CD4-positive, alpha-beta T cell treated with Interferon gamma for 1 hour (primary cell): Measurements from ENCODE around the gene DIP2C.
"Not testable (repeated sequence)": the region's sequence is repeated elsewhere in the genome, so short reads cannot be mapped to it uniquely, and the experiment has no call there.

Experiments used
- DNase-seq: peaks from one replicate; pipeline ENCODE4 v3.0.0-alpha.2; 2020

DIP2C gene

DNA sequence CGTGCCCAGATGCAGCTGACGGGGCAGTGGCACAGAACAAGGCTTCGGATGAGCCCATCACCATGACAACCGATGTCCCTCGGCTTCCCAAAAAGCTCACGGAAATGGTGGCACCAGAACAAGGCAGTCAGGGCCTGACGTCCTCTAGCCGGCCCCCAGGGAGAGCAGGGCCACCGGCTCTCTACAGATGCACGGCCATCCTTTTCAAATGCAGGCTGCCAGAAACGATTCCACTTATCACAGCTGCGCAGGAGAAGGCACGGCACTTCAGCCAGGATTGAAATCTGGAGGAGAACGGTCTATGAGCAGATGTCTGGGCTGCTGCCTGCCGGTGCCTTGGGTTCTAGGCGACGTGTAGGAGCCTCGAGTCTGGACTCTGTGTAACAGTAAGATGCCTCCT, 330.4 kb downstream of the DIP2C start:
- DNase-seq = no peak

DNA sequence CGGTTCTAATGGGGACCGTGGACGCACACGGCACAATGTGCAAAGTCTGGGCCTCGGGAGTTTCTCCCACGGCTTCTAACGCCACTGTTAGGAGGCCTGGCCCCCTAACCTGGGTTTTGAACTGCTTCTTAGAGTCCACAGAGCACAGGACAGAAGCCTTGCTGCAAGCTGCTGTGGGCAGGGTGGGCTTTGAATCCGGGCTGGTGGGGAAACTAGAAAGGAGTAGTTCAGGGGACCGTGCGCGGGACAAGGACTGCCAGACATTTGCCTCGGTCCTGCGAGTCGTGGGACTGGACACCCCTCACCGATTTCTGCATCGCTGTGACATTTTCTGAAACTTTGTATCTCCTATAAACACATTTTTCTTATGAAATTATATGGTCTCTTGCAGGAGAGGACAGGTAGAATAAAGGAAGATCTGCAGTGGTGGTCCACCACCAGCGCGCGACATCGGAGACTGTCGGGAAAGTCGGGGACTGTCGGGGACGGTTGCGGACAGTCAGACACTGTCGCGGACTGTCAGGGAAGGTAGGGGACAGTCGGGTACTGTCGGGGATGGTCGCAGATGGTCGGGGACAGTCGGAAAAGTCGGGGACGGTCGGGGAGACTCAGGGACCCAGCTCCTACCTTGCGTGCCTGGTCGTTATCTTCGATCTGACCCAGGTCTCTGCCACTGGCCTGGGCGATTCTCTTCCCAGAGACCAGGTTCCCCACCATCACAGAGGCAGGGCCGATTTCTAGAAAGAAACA, 332.1 kb downstream of the DIP2C start:
- no peak for DNase-seq

DNA sequence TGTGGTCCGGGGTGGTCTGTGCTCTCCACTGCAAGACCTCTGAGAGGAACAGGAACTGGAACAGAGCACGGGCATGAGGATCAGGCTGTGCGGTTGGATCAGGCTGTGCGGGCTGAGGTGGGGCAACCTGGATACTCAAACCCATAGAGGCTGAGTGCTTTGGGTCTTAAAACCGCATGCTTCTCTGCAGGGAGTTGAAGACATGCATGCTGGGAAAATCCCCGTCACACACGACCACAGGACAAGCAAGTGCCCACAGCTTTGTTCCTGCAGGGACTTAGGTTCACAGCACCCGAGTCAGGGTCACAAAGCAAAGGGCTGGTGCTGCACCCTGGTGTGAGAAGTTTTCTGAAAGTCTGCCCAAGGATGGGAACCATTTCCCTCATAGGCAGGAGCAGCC, 333.0 kb downstream of the DIP2C start:
- DNase-seq = no peak

DNA sequence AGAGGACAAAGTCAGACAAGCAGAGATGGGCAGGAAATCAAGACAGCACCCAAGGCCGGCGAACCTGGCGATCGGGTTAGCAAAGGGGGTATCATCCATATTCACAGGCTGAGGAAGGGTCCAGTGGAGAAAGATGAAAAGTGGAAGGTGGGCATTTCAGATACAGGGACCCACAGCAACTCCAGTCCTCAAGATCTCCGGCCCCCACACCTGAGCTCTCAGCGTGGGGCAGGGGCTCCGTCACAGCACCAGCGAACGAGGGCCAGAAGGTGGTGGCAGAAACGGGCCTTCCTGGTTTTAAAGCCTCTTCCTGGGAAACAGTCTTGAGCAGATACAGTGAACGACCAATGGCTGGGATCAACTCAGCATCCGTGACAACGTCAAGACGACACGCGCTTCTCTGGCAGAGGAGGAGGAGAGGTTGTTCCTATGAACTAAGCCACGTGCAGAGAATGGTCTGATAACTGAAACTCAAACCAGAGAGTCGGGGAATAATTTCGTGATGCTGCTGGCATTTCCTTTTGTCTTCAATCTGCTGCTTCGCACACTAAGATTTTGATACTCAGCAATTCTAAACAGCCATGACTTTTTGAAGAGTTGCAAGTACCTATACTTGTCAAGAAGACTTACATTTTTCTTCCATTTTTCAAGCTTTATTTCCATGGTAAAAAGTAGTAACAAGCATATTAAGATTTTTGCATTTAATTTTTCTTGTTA, 334.4 kb downstream of the DIP2C start:
- DNase-seq = no peak

DNA sequence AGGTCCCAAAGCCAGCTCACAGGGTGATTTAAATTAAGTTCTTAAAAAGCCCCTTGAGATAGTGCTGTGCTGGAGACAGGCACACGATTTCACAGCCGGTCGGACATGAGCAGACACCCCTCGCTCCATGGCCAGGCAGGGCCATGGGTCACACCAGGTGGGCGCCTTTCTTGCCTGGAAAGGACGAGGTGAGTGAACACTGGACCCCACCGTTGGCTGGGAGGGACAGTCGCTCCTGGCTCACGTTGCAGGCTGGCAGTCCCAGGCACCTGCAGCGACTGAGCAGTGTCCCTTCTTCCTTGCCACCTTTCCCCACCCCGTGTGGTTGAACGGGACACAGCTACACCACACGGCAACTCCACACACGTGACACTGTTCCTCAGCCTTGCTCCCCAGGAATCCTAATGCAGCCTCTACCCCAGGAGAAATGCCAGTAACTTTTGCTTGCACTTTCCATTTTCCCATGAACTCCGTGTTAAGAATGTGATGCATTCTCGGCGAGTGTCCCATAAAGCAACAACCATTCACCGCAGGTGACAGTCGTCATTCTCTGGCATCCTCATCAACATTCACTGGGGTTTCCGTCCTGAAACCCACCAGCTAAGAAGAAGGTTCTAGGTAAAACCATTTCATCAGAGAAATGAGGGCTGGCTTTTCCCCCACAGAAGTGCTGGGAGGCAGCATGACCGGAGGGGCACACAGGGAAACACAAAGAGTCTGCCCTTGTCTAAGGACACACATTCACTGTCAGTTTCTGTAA, 336.8 kb downstream of the DIP2C start:
- no peak for DNase-seq

DNA sequence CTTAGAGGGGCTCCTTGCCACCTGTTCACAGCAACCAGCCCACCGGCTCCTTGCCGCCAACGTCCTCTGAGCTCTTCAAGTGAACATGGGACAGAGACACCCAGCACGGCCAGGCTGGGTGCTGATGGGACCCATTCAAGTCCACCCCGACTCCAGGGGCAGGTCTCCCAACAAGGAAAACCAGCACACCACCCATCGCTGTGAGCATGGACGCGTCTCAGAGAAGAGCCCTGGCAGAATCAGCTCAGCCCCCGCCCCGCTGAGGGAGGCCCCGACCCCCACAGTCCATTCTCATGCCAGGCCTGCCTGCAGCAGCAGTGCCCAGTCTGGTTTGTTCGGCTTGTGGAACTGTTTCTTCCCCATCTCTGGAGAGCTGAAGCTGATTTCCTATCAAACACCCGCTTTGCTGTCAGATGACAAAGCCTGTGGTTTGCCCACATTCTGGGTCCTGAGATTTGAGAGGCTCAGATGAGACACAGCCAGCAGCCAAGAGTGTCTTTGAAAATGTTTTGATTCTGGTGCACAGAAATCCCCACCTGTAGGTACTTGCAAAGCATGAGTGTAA, 337.6 kb downstream of the DIP2C start:
- DNase-seq = no peak

DNA sequence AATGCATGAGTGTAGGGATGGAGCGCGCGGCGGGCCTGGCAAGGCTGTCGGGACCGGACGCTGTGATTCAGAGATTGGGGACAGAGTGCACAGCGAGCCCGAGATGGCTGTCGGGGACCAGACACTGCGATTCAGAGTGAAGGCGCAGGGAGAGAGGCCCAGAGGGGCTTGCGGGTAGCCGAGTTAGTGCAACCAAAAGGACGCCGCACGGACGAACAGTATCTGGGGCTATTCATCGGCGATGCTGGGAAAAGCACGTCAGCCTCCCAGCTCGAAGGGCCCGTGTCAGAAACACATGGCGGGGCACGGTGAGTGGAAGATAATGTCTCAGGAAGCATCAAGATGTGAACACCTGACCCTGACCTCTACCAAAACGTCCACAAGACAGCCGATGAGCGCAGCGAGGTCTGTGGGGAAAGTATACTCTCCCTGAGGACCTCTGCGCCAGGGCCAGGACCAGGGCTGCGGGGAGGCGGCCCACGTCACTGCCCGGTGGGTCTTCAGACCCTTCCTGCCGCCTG, 338.4 kb downstream of the DIP2C start:
- no peak for DNase-seq

DNA sequence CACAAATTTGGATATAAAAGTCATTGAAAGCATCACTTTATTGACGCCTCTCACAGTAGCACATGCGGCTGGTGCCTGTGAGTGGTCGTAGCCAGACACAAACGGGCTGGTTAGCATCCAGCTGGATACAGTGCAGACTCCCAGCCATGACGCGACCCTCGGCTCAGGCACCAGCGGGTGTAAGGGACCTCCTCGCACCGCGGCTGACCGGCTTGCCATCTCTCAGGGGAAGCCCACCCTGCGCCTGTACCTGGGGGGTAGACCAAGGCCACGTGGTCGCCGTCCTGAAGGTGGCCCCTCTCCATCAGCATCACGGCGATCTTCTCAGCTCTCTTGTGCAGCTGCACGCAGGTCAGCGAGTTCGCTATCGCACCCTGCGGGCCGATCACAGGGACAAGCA, 340.4 kb downstream of the DIP2C start:
- DNase-seq = no peak

DNA sequence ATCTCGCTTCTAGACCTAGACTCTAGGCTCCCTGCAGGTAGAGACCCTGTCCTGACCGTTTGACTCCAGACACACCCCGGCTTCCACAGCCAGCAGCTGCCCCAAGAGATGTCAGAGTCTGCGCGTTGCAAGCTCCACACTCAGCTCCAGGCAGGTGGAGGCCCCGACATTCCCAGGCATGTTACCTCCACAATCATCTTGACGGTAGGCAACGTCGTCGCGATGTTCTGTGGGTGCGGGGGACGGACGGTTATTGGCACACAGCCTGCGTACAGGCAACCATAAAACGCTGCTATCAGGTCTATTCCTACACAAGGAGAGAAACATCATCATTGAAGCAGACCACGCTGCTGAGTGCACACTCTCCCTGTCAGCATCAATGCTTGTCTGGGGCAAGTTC, 341.0 kb downstream of the DIP2C start:
- DNase-seq = no peak

DNA sequence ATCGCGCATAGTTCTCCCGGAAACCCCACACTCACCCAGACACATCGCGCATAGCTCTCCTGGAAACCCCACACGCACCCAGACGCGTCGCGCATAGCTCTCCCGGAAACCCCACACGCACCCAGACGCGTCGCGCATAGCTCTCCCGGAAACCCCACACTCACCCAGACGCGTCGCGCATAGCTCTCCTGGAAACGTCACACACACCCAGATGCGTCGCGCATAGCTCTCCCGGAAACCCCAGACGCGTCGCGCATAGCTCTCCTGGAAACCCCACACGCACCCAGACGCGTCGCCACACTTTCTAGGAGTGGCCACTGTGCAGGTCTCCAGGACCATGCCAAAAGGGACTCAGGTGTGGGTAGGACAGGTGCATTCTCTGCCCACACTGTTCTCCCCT, 341.7 kb downstream of the DIP2C start:
- not testable (repeated sequence) for DNase-seq

DNA sequence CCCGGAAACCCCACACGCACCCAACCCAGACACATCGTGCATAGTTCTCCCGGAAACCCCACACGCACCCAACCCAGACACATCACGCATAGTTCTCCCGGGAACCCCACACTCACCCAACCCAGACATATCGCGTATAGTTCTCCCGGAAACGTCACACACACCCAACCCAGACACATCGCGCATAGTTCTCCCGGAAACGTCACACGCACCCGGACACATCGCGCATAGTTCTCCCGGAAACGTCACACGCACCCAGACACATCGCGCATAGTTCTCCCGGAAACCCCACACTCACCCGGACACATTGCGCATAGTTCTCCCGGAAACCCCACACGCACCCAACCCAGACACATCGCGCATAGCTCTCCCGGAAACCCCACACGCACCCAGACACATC, 342.3 kb downstream of the DIP2C start:
- DNase-seq = not testable (repeated sequence)

DNA sequence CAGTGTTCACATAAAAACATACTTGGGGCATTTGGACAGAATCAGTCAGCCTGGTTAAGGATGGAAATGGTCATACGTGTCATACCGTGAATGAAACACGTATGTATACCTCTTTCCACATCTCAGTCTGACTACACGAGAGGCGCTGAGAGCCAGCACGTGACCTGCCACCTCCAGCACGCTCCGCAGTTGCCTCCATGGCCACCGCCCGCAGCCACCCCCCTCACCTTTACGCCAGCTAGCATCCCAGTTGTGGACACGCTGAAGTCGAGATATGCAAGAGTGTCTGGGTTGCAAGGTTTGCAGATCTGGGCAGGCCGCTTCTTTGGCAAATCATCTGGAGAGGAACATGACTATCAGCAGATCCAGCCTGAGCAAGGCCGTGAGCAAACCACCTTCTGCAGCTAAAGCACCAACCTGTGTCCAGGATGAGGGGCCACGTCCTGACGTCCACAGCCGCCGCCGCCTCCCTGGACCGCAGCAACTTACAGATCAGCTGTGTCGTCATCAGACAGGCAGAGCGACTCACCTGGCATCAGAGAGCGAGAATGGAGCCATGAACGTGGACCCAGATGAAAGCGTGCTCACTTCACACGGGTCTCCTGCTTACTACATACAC, 344.8 kb downstream of the DIP2C start:
- DNase-seq = no peak

DNA sequence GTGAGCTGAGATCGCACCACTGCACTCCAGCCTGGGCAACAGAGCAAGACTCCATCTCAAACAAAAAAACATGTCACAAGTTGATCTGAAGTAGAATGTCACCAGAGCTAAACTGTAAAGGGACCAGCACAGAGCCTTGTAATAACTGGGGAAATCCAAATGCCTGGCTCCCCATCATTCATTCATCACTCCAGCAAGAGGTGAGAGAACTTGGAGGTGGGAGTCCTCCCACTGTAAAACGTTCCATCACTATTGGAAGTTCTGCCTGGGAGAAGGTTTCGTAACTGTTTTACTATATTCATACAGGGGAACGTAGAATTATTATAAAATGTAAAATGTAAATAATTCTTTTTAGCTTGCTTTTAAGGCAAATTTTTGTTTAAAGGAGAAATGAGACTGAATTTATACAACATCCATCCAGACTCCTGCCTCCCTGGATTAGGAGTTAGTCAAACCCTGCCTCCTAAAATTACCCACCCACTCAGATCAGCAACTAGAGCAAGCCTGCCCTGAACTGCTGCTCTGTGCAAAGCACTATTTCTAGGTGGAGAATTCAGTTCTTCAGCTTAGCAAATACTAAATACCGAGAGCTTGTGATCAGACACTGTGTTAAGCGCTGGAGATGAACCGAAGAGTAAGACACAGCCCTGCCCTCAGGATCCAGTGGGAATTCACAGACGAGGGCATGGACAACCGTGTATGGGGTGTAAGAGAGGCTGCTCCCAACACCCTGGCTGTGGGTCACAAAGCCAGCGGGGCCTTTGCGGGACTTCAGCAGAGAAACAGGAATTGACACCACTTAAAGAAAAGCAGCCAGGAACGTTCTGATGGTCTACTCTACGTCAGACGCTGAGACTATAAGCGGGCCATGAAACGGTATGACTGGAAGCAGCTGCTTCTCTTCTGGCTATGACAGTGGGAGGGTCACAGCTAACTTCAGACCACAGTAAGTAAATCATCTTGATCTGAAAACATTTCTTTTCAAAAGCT, 345.9 kb downstream of the DIP2C start:
- no peak for DNase-seq

DNA sequence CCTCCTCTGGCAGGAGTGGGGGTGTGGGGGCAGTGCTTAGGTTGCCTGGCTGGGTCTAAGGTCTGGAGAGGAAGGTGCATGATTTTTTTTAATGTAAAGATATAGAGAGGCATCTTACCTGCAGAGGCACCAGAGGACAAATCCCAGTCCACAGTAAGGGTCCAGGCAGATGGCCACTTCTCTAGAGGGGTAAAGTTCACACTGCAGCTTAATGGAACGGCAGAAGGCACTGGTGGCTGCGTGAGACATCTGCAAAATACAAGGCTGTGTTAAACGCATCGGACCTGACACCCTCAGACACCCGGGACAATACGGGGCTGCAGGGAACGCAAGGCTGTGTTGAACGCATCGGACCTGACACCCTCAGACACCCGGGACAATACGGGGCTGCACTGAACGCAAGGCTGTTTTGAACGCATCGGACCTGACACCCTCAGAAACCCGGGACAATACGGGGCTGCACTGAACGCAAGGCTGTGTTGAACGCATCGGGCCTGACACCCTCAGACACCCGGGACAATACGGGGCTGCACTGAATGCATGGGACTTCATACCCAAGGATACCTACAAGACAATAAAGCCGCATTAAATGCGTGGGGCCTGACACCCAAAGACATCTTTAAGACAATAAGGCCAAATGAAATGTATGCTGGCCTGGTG, 348.3 kb downstream of the DIP2C start:
- no peak for DNase-seq

DNA sequence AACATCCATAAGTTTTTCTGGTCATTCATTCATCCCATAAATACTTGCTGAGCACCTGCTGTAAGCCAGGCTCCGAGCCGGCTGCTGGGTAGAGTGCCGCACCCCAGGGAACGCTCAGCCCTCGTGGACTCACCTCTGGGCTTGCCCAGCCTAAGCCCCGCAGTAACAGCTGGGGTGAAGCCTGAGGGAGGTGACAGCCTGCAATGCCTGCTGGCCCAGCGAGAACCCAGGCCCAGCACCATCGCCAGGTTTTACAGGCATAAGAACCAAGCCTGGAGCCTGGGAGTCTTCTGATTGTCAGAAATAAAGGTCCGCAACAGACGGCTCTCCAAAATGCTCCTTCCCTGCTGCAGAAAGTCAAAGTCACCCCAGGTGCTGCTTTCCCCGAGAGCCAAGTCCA, 348.8 kb downstream of the DIP2C start:
- DNase-seq = no peak

DNA sequence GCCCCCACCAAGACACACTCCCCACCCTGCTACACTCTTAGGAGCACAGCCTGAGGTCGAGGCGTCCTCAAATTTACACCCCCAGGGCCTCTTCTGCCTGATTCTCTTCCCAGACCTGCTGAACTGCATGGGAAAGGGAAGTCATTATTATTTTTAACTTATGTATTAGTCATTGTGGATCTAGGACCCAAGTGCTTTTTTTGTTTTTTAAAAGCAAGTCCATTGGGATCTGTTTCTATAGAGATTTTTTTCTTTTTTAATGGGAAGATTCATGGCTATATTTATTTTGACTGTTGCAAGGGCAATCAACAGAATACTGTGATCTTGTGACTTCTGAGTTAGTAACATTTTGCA, 350.5 kb downstream of the DIP2C start:
- no peak for DNase-seq

DNA sequence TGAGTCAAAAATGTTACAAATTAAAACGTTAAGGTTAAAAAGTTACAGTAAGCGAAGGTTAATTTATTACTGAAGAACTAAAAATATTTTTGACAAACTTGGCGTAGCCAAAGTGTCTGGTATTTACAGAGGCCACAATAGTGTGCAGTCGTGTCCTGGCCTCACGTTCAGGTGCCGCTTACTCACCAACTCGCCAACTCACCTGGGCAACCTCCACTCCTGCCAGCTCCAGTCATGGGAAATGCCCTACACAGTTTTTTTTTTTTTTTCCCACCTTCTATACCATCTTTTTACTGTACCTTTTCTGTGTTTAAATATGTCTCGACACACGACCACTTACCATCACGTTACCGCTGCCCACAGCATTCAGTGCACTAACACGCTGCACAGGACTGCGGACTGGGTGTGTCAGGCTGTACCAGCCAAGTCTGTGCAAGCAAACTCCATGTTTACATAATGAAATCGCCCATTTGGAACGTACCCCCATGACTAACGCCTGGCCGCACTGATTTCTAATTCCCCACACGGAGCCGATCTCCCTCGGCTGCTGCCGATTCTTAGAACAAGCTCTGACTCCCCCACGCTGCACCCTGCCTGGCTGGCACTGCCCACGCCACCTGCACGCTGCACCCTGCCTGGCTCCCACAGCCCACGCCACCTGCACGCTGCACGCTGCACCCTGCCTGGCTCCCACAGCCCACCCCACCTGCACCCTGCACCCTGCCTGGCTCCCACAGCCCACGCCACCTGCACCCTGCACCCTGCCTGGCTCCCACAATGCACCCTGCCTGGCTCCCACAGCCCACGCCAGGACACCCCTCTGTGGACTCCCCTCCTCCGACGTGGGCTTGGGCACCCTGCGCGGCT, 351.1 kb downstream of the DIP2C start:
- DNase-seq = no peak

DNA sequence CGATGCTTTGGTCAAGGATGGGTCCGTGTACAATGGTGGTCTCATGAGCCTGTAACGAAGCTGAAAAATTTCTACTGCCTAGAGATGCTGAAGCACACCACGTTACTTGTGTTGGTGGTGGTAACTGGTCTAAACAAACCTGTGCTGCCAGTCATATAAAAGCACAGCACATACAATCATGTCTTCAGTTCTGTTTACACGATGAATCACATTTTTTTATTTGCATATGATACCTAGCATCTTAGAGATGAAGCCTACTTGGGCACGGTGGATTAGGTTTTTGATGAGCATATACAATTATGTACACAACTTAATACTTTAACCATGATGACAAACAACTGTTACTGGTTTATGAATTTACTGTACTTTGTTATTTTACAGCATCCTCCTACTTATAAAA, 353.2 kb downstream of the DIP2C start:
- no peak for DNase-seq

DNA sequence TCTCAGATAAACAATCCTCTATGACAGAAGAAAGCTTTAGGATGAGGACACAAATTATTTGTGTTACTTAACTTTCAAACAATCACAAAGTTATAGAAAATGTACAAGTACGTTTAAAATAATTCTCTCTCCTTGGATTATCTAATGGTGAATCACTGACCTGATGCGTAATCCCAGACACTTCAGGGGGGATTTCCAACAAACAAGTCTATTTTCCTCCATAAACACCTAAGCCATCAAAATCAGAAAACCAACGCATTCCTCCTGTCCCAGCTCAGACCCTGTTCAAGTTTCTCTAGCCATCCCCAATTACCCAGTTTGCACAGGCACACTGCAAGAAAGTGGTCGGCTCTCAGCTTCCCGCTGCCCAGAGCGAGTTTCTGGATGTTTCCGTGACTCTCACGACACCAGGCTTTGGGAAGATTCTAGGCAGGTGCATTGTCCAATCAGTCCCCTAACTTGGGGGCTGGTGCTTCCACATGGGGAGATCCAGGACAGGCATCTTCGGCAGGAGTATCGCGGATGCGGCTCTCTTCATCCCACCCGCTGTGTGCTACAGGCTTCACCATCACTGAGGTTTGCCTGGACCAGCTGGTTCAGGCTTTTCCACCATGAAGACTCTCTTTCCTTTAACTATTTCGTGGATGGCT, 354.2 kb downstream of the DIP2C start:
- no peak for DNase-seq

DNA sequence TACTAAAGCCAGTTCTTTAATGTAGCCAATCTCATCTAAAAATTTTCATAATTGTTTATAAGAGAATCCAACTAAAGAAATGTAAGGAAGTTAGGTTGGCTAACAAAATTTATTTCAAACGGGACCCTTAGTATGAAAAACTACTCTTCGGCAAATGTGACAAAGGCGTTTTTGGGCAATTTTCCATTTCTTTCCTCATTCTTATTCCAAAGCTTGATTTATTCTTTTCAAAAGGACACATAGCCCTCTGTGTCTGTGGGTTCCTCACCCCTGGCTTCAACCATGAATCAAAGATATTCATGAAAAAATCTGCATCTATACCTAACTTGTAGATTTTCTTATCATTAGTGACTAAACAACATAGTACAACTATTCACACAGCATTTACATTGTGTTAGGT, 358.3 kb downstream of the DIP2C start:
- DNase-seq = no peak
